Ascending aorta (tissue), 2 donors: ENCODE results near the gene POPDC2. TPM values are rescaled to one million over a fixed set of nuclear protein-coding genes. Genes with fewer than 3 reads are reported as not detected.

Experiments used
- DNase-seq, 2 donors: peaks; one replicate each; pipeline ENCODE4 v3.0.0-alpha.2; 2019; ENCODE audit warnings: low spot score in 2 of 2
- H3K27ac ChIP-seq, 2 donors: fragments of 200-600 bp; sonication (generic); one replicate each; pipeline ENCODE4 v1.5.1; 2016 to 2017; ENCODE audit warnings: mild to moderate bottlenecking in 1 of 2
- H3K27me3 ChIP-seq: fragments of 200-600 bp; sonication (generic); one replicate; pipeline ENCODE4 v1.5.1; 2017
- H3K36me3 ChIP-seq, 2 donors: fragments of 200-600 bp; sonication (generic); one replicate each; pipeline ENCODE4 v1.5.1; 2016
- H3K4me1 ChIP-seq, 2 donors: fragments of 200-600 bp; sonication (generic); one replicate each; pipeline ENCODE4 v1.5.1; 2016 to 2017; ENCODE audit warnings: mild to moderate bottlenecking in 1 of 2
- H3K4me3 ChIP-seq, 2 donors: fragments of 200-600 bp; sonication (generic); one replicate each; pipeline ENCODE4 v1.5.1; 2016 to 2017; ENCODE audit warnings: mild to moderate bottlenecking in 1 of 2
- H3K9me3 ChIP-seq, 2 donors: fragments of 200-600 bp; sonication (generic); one replicate each; pipeline ENCODE4 v1.5.1; 2016
- intact Hi-C: fragments of 100-400 bp; cut with DNase I; formaldehyde crosslinking; loops from one replicate; pipeline ENCODE4 v1.15.1; 2023
- total RNA-seq: library from RNA; depleted of rRNA; stranded (reverse); fragments of >200 nt; gene quantifications from one replicate; pipeline ENCODE4 v1.1.0, GENCODE V29; 2016
- TF ChIP-seq, protein P1 (sequence below), 3 experiments: fragments of 200-600 bp in 2 of 3; fragments of 450-650 bp in 1 of 3; sonication (generic) in 2 of 3; IDR thresholded peaks; one replicate each; pipeline ENCODE4 v1.5.1; 2016 to 2019; ENCODE audit warnings: antibody characterized with exemption in 3 of 3, mild to moderate bottlenecking in 1 of 3, moderate library complexity in 1 of 3

The POPDC2 gene
- total RNA-seq, 1 donor from 2014 or later: 4.7 TPM

- Histone ChIP-seq H3K4me1 (peaks cover 6 to 15% of the 10 kb centered on the region in 2 donors), H3K4me3 (no peak overlapping the region), H3K27me3 (no peaks in the 10 kb centered on the region), H3K9me3 (peaks cover 0 to 4% of the 10 kb centered on the region in 2 donors), H3K36me3 (peaks cover 0 to 24% of the 10 kb centered on the region in 2 donors), H3K27ac (no peak overlapping the region)
- no peak for DNase-seq
- TF ChIP-seq, protein P1, sequence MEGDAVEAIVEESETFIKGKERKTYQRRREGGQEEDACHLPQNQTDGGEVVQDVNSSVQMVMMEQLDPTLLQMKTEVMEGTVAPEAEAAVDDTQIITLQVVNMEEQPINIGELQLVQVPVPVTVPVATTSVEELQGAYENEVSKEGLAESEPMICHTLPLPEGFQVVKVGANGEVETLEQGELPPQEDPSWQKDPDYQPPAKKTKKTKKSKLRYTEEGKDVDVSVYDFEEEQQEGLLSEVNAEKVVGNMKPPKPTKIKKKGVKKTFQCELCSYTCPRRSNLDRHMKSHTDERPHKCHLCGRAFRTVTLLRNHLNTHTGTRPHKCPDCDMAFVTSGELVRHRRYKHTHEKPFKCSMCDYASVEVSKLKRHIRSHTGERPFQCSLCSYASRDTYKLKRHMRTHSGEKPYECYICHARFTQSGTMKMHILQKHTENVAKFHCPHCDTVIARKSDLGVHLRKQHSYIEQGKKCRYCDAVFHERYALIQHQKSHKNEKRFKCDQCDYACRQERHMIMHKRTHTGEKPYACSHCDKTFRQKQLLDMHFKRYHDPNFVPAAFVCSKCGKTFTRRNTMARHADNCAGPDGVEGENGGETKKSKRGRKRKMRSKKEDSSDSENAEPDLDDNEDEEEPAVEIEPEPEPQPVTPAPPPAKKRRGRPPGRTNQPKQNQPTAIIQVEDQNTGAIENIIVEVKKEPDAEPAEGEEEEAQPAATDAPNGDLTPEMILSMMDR (IDR thresholded peaks at IDR 0.05): no peak
- intact Hi-C loops: no loop called here
Measured at GRCh38 chr3:119642746-119643473, 17.5 kb downstream of the POPDC2 start.

GRCh38 chr3:119641416-119641815 lies 19.0 kb downstream of the POPDC2 start:
- intact Hi-C loops: no loop called here
- peaks cover 3 to 8% of the 10 kb centered on the region in 2 donors for H3K4me1 ChIP-seq

GRCh38 chr3:119639494-119640350 lies 20.7 kb downstream of the POPDC2 start:
- peaks cover 0 to 4% of the 10 kb centered on the region in 2 donors for H3K9me3 ChIP-seq
- H3K4me1 ChIP-seq: peaks cover 3 to 8% of the 10 kb centered on the region in 2 donors
- no peak overlapping the region for H3K4me3 ChIP-seq
- peaks cover 0 to 22% of the 10 kb centered on the region in 2 donors for H3K36me3 ChIP-seq
- DNase-seq: no peak
- H3K27ac ChIP-seq: peak overlapping the region in 1 of 2 donors; percentile 83
- no peaks in the 10 kb centered on the region for H3K27me3 ChIP-seq
- TF ChIP-seq, protein P1 (IDR thresholded peaks at IDR 0.05): no peak
- intact Hi-C loops: no loop called here

More at GRCh38 chr3:119641416-119641815, 19.0 kb downstream of the POPDC2 start:
- no peaks in the 10 kb centered on the region for H3K27me3 ChIP-seq
- H3K27ac ChIP-seq: no peak overlapping the region
- TF ChIP-seq, protein P1 (IDR thresholded peaks at IDR 0.05): no peak
- peaks cover 0 to 4% of the 10 kb centered on the region in 2 donors for H3K9me3 ChIP-seq
- H3K36me3 ChIP-seq: peaks cover 0 to 24% of the 10 kb centered on the region in 2 donors
- H3K4me3 ChIP-seq: no peak overlapping the region
- no peak for DNase-seq

DNA sequence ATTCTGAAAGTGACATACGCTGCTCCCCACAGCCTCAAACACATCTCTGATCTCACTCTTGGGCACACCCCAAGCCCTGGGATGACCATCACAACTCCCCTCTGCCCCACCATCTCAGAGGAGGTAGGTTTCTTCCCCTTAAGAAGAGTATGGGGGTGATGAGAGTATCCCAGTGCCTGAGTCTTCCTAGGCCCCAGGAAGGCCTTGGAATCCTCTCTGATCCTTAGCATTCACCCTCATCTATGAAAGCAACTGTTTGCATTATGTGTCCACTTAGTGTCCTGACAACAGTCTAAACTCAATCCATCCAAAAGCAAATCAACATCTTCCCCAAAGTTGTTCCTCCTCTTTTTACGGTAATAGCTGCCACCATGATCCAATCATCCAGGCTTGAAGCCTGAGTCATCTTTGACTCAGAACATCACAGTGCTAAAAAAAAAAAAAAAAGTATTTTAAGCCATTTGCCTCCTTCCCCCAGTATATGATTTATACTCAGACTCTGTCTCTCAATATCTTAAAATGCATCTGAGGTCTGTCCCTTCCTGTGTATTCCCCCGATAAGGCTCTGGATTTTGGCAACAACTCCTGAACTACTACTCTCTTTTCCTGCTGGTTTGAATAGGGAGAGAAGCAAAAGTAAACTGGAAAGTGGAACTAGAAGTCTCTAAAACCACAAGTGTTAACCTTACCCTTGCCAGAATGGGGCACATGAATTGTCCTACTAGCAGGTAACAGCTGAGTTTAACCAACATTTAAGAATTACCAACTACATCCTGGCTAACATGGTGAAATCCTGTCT lies 22.5 kb downstream of the POPDC2 start:
- Histone ChIP-seq H3K4me3 (peak overlapping the region in 1 of 2 donors; percentile 7), H3K27me3 (no peaks in the 10 kb centered on the region), H3K4me1 (peaks cover 3 to 9% of the 10 kb centered on the region in 2 donors), H3K36me3 (peaks cover 0 to 19% of the 10 kb centered on the region in 2 donors), H3K27ac (peak overlapping the region; percentile 78 to 83), H3K9me3 (peaks cover 0 to 4% of the 10 kb centered on the region in 2 donors)
- intact Hi-C loops: no loop called here
- TF ChIP-seq, protein P1 (IDR thresholded peaks at IDR 0.05): no peak
- DNase-seq: peak in 1 of 2 donors; percentile 63
